K562 (cell line): ENCODE data around the gene DKC1. TPM values are rescaled to one million over a fixed set of nuclear protein-coding genes. Genes with fewer than 3 reads are reported as not detected.

Source experiments
- BRF1 ChIP-seq: IDR thresholded peaks from 3 replicates; pipeline ENCODE4 v1.6.1; 2011; ENCODE audit warnings: borderline replicate concordance, mild to moderate bottlenecking; ENCODE audit not compliant: insufficient read length; ENCODE audit errors: extremely low read depth
- CBX5 ChIP-seq: IDR thresholded peaks from 2 replicates; pipeline ENCODE4 v1.6.1; 2014; ENCODE audit warnings: low read depth, borderline replicate concordance
- E2F4 ChIP-seq: sonication (generic); formaldehyde crosslinking; IDR thresholded peaks from 2 replicates; pipeline ENCODE4 v1.8.0; 2022; ENCODE audit warnings: mild to moderate bottlenecking, low read depth, missing genetic modification reagents
- HEY1 ChIP-seq: fragments of 250-450 bp; sonication (Bioruptor Pico); IDR thresholded peaks from 2 replicates; pipeline ENCODE4 v1.5.0; 2020; ENCODE audit warnings: mild to moderate bottlenecking, moderate library complexity, borderline replicate concordance
- HLTF ChIP-seq: fragments of 450-650 bp; IDR thresholded peaks from 2 replicates; pipeline ENCODE4 v1.6.1; 2016
- HNRNPL ChIP-seq: fragments of 200-400 bp; formaldehyde crosslinking; IDR thresholded peaks from 2 replicates; pipeline ENCODE4 v1.6.1; 2017; ENCODE audit warnings: low read depth, mild to moderate bottlenecking, low read length
- KLF13 ChIP-seq: fragments of 450-650 bp; IDR thresholded peaks from 2 replicates; pipeline ENCODE4 v1.6.1; 2016; ENCODE audit warnings: missing genetic modification characterization, low read depth, mild to moderate bottlenecking, missing compliant biosample characterization, moderate library complexity, borderline replicate concordance
- MAFF ChIP-seq: IDR thresholded peaks from 2 replicates; pipeline ENCODE4 v1.6.1; 2012; ENCODE audit warnings: low read length, improper control_type of control experiment
- MAFK ChIP-seq: IDR thresholded peaks from 2 replicates; pipeline ENCODE4 v1.6.1; 2011; ENCODE audit warnings: low read length, improper control_type of control experiment
- MCM7 ChIP-seq, 2 experiments: fragments of 450-650 bp; IDR thresholded peaks; 2 replicates each; pipeline ENCODE4 v1.6.1; 2016 to 2018
- NRF1 ChIP-seq, 2 experiments: fragments of 450-650 bp; IDR thresholded peaks in 1 of 2; conservative IDR thresholded peaks in 1 of 2; 2 replicates each; pipeline ENCODE4 v1.6.1; 2014; ENCODE audit warnings: mild to moderate bottlenecking in 2 of 2
- PRPF4 ChIP-seq: fragments of 200-400 bp; formaldehyde crosslinking; IDR thresholded peaks from one replicate; pipeline ENCODE4 v1.6.1; 2017; ENCODE audit warnings: low read length, low read depth, mild to moderate bottlenecking; ENCODE audit not compliant: insufficient read depth, poor library complexity, severe bottlenecking
- RBM34 ChIP-seq: fragments of 200-400 bp; formaldehyde crosslinking; IDR thresholded peaks from 2 replicates; pipeline ENCODE4 v1.6.1; 2018; ENCODE audit warnings: low read length, borderline replicate concordance; ENCODE audit not compliant: insufficient read depth
- RCOR1 ChIP-seq, 2 experiments: IDR thresholded peaks; 2 replicates each; pipeline ENCODE4 v1.6.1; 2012; ENCODE audit warnings: low read depth in 2 of 2, low read length in 2 of 2, borderline replicate concordance in 1 of 2, improper control_type of control experiment in 1 of 2
- RFX1 ChIP-seq: fragments of 450-650 bp; IDR thresholded peaks from 2 replicates; pipeline ENCODE4 v1.6.1; 2016; ENCODE audit warnings: mild to moderate bottlenecking, moderate library complexity
- SMARCE1 ChIP-seq: fragments of 450-650 bp; IDR thresholded peaks from 2 replicates; pipeline ENCODE4 v1.7.1; 2016; ENCODE audit warnings: mild to moderate bottlenecking
- TRIM24 ChIP-seq, 2 experiments: fragments of 450-650 bp; IDR thresholded peaks; 2 replicates each; pipeline ENCODE4 v1.6.1; 2016
- ZFP1 ChIP-seq: fragments of 450-650 bp; formaldehyde crosslinking; IDR thresholded peaks from 2 replicates; pipeline ENCODE4 v1.4.0; 2020; ENCODE audit warnings: mild to moderate bottlenecking, mixed read lengths
- ZFP36 ChIP-seq: fragments of 150-350 bp; IDR thresholded peaks from 2 replicates; pipeline ENCODE4 v1.6.1; 2018; ENCODE audit warnings: low read length, low read depth; ENCODE audit not compliant: partially characterized antibody
- ZNF232 ChIP-seq: sonication (generic); formaldehyde crosslinking; IDR thresholded peaks from 2 replicates; pipeline ENCODE4 v1.8.0; 2022; ENCODE audit warnings: mild to moderate bottlenecking, missing genetic modification reagents
- ZNF592 ChIP-seq: fragments of 450-650 bp; IDR thresholded peaks from 2 replicates; pipeline ENCODE4 v1.6.1; 2017; ENCODE audit warnings: antibody characterized with exemption, mild to moderate bottlenecking
- ZNF707 ChIP-seq: fragments of 250-450 bp; sonication (Bioruptor Pico); conservative IDR thresholded peaks from 2 replicates; pipeline ENCODE4 v1.8.0; 2022; ENCODE audit warnings: inconsistent platforms, mild to moderate bottlenecking, moderate library complexity
- polyA plus RNA-seq, 8 experiments: library from polyadenylated mRNA; depleted of rRNA in 4 of 8; stranded (reverse) in 5 of 8; unstranded in 3 of 8; fragments of >200 nt; fragmentation: Nextera tagmentation in 2 of 8; fragmentation: Illumina TruSeq in 1 of 8; extraction: Ambion mirVana in 2 of 8; extraction: Trizol in 1 of 8; gene quantifications; 2 replicates each; pipeline versions ENCODE4 v1.2.1 to v1.2.3, GENCODE V29; 2011 to 2014; ENCODE audit warnings: inconsistent platforms in 1 of 8, missing spikeins in 1 of 8
- total RNA-seq, 7 experiments: library from RNA; depleted of rRNA in 6 of 7; stranded (reverse); fragments of >200 nt in 6 of 7; fragmentation: Illumina TruSeq in 2 of 7; extraction: Trizol in 2 of 7; gene quantifications; 2 replicates each; pipeline versions ENCODE4 v1.2.1 to v1.2.3, GENCODE V29; 2011 to 2021; ENCODE audit warnings: low replicate concordance in 1 of 7
- TF ChIP-seq, protein P1 (sequence below), 2 experiments: fragments of 450-650 bp; conservative IDR thresholded peaks; 2 replicates each; pipeline ENCODE4 v1.6.1; 2017; ENCODE audit warnings: mild to moderate bottlenecking in 2 of 2, moderate library complexity in 2 of 2

DKC1 gene
- total and polyA plus RNA-seq, 9 of the 15 experiments (the other 6 are each of a cell fraction or from before 2014, with no cell fraction given): 205 to 313 (median 219) TPM

DNA sequence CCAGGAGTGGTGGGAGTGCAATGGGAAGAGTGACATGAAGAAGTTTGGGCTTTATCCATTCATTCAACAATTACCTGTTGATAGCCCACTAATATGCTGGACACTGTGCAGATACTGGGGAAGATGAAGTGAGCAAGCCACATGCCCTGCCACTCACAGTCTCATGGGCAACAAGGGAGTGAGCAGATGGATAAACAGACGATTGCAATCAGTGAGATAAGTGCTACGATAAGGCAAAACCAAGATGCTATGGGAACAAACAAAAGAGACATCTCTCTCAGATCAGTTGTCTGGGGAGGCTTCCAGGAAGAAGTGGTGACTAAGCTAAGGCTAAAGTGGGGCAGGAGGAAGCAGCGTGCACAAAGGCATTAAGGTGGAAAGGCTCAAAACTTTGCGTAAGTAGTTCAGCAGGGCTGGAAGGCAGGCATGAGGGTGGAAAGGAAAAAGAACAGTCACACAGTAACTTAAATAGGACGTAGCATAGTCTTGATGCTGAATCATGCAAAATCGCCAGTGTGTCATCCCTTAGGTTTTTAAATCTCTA, 43.5 kb upstream of the DKC1 start (continued):
- TF ChIP-seq PRPF4 (no peak), RCOR1 (IDR thresholded peaks at IDR 0.05; ENCODE audit: borderline replicate concordance in 1 of 2, low read depth in 2 of 2, low read length in 2 of 2) (peak in 1 of 2 experiments; percentile 51; a peak in 1 of 4 replicates), HLTF (no peak), HEY1 (no peak), ZNF232 (CRISPR knock-in tag) (no peak), ZFP36 (peak; percentile 79), CBX5 (no peak), NRF1 (conservative IDR thresholded peaks at IDR 0.05 in 1 of 2, IDR thresholded peaks at IDR 0.05 in 1 of 2) (0 out of 4 replicates have a peak, but pooled peaks of 1 of the 2 experiments have one; percentile 12), HNRNPL (no peak), MAFK (peak; percentile 42; the same call in 1 of the 2 replicates), KLF13 (tag) (no peak), ZNF707 (CRISPR knock-in tag) (no peak), BRF1 (no peak), MAFF (no peak), SMARCE1 (0 out of 2 replicates have a peak, but pooled peaks have one; percentile 67), ZFP1 (CRISPR knock-in tag) (no peak), RBM34 (no peak), TRIM24 (IDR thresholded peaks at IDR 0.05) (0 out of 4 replicates have a peak, but pooled peaks of 1 of the 2 experiments have one; percentile 29), RFX1 (peak; percentile 46), ZNF592 (no peak), MCM7 (IDR thresholded peaks at IDR 0.05) (no peak), E2F4 (CRISPR knock-in tag) (no peak)
- TF ChIP-seq, protein P1, sequence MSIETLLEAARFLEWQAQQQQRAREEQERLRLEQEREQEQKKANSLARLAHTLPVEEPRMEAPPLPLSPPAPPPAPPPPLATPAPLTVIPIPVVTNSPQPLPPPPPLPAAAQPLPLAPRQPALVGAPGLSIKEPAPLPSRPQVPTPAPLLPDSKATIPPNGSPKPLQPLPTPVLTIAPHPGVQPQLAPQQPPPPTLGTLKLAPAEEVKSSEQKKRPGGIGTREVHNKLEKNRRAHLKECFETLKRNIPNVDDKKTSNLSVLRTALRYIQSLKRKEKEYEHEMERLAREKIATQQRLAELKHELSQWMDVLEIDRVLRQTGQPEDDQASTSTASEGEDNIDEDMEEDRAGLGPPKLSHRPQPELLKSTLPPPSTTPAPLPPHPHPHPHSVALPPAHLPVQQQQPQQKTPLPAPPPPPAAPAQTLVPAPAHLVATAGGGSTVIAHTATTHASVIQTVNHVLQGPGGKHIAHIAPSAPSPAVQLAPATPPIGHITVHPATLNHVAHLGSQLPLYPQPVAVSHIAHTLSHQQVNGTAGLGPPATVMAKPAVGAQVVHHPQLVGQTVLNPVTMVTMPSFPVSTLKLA (conservative IDR thresholded peaks at IDR 0.05): 0 out of 4 replicates have a peak, but pooled peaks of 1 of the 2 experiments have one; percentile 15
